ENCODE measurements around the gene BAHCC1. TPM values are rescaled to one million over a fixed set of nuclear protein-coding genes. Genes with fewer than 3 reads are reported as not detected.

BAHCC1 gene
- total and polyA plus RNA-seq, 2 of the 8 experiments (the other 6 are each of a cell fraction or from before 2014, with no cell fraction given) = 0.26 to 0.58 TPM

DNA sequence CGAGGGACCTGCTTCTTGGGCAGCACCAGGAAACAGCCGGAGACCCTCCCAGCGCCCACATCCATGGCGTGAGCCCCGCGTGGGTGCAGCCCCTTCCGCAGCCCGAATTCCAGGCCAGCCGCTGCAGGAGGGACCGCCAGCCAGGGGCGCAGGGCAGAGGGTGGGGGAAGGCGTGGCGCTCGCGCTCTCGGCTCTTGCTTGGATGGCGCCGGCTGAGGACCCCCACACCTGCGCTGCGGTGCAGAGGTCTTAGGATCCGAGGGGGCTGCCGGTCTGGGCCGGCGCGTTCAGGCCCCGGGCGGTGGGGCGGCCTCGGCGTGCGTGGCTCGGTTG, 88.6 kb downstream of the BAHCC1 start:
- peak overlapping the region; percentile 90; the same call in 1 of the 2 replicates for H2BK15ac ChIP-seq (ENCODE audit: low read length)
- DNase-seq (ENCODE audit: low read depth in 1 of 2, low spot score in 2 of 2) (no peak), FAIRE-seq (no peak)
- H2BK120ac ChIP-seq (replicated peaks; ENCODE audit: low read depth, low read length) = no peak overlapping the region
- H4K8ac ChIP-seq (ENCODE audit: extremely low read depth, insufficient read depth, low read length) = peak overlapping the region; percentile 92; the same call in 1 of the 2 replicates
- H3K9ac ChIP-seq (replicated peaks in 1 of 4; ENCODE audit: extremely low read depth in 1 of 4, low read depth in 3 of 4, low read length in 3 of 4) = peak overlapping the region in 1 of 4 experiments; percentile 35; a peak in 1 of 7 replicates
- peaks cover 0 to 5% of the 10 kb centered on the region in 2 experiments; a peak in 1 of 4 replicates for H3K9me3 ChIP-seq (ENCODE audit: insufficient read depth in 2 of 2, low read depth in 1 of 2, low read length in 1 of 2)
- no peak overlapping the region for H3K23ac ChIP-seq (ENCODE audit: insufficient read length)
- peak overlapping the region; percentile 78 for H3K18ac ChIP-seq (ENCODE audit: extremely low read depth, low read length)
- H2AK5ac ChIP-seq (ENCODE audit: low read depth, low read length) = no peak overlapping the region
- H3K4me1 ChIP-seq (replicated peaks in 1 of 4; ENCODE audit: control insufficient read depth in 3 of 4, insufficient read depth in 4 of 4, low read length in 3 of 4) = peaks cover 0 to 23% (median 12%) of the 10 kb centered on the region in 4 experiments; a peak in 5 of 7 replicates
- H3K14ac ChIP-seq (ENCODE audit: insufficient read length) = no peak overlapping the region
- no peaks in the 10 kb centered on the region for H3K36me3 ChIP-seq (ENCODE audit: control insufficient read depth in 2 of 4, insufficient read depth in 4 of 4, low read length in 3 of 4)
- peak overlapping the region; percentile 37 for H4K5ac ChIP-seq (ENCODE audit: insufficient read length, low read depth, low read length)
- H3K79me1 ChIP-seq (ENCODE audit: low read depth, low read length) = no peaks in the 10 kb centered on the region
- H3K4ac ChIP-seq (replicated peaks; ENCODE audit: insufficient read length, low read depth, low read length) = peak overlapping the region; percentile 85
- no peak overlapping the region for H2AFZ ChIP-seq (ENCODE audit: low read length)
- TF ChIP-seq SIN3A (conservative IDR thresholded peaks at IDR 0.05 in 1 of 2, IDR thresholded peaks at IDR 0.05 in 1 of 2; ENCODE audit: low read depth in 1 of 2, low read length in 2 of 2) (no peak), JUN (IDR thresholded peaks at IDR 0.05; ENCODE audit: low read depth, low read length) (no peak), BACH1 (IDR thresholded peaks at IDR 0.05; ENCODE audit: low read length) (no peak), SP2 (IDR thresholded peaks at IDR 0.05; ENCODE audit: low read length) (no peak), TEAD4 (IDR thresholded peaks at IDR 0.05; ENCODE audit: low read depth, low read length) (no peak), SUZ12 (IDR thresholded peaks at IDR 0.05; ENCODE audit: low read length) (peak; percentile 21; the same call in 1 of the 2 replicates), EZH2 (IDR thresholded peaks at IDR 0.05; ENCODE audit: low read depth, low read length, severe bottlenecking) (peak; percentile 50), POU5F1 (IDR thresholded peaks at IDR 0.05; ENCODE audit: low read depth, low read length) (no peak)
- peak overlapping the region; percentile 92; the same call in 1 of the 2 replicates for H2BK12ac ChIP-seq (ENCODE audit: low read depth, low read length)
- no peak overlapping the region for H3K27ac ChIP-seq (ENCODE audit: low read depth, low read length)
- CTCF ChIA-PET (ENCODE audit: partially characterized antibody) = interaction anchor here (1.0 to 5.4 kb wide), 35 partner anchors 9 to 229 kb away, joined by 3 to 50 read pairs (median 7); partner anchors contain the start of genes BAHCC1 and SLC38A10
- WGBS, 2 experiments (ENCODE audit: extremely low coverage in 1 of 2, insufficient coverage in 1 of 2, insufficient read length in 1 of 2, insufficient replicate concordance in 2 of 2, low coverage in 1 of 2, low lambda C conversion rate in 2 of 2, missing lambda C conversion rate in 1 of 2) = 16% methylated on average over 14 of the region's 32 CpGs; no CpG with 5 or more reads in 1 of the 2 experiments
- H3K27me3 ChIP-seq (replicated peaks in 1 of 4; ENCODE audit: control insufficient read depth in 3 of 4, extremely low read depth in 1 of 4, insufficient read depth in 3 of 4, low read length in 3 of 4) = peaks cover 18 to 51% (median 48%) of the 10 kb centered on the region in 4 experiments
- peak overlapping the region; percentile 30 for H3K56ac ChIP-seq (replicated peaks; ENCODE audit: insufficient read length, low read depth, low read length)
- peaks cover 11% of the 10 kb centered on the region; the same call in 1 of the 2 replicates for H3K23me2 ChIP-seq (ENCODE audit: low read depth, low read length)
- H4K20me1 ChIP-seq (replicated peaks in 1 of 2; ENCODE audit: control insufficient read depth in 1 of 2, insufficient read depth in 2 of 2, low read length in 2 of 2) = no peaks in the 10 kb centered on the region
- H3K4me3 ChIP-seq (ENCODE audit: extremely low read depth in 1 of 4, insufficient read depth in 2 of 4, low read depth in 3 of 4, low read length in 4 of 4) = peak overlapping the region; percentile 27 to 66 (median 46)
- peak overlapping the region; percentile 61; the same call in 1 of the 2 replicates for H2BK20ac ChIP-seq (ENCODE audit: low read length)
- H3K79me2 ChIP-seq (ENCODE audit: control insufficient read depth in 1 of 2, insufficient read depth in 2 of 2, low read length in 2 of 2) = no peaks in the 10 kb centered on the region
- H3K4me2 ChIP-seq (ENCODE audit: insufficient read depth in 1 of 2, low read depth in 2 of 2, low read length in 2 of 2) = peak overlapping the region; percentile 44 to 92
- POLR2A ChIA-PET (ENCODE audit: partially characterized antibody) = interaction anchor here (0.8 to 35.8 kb wide), 7 partner anchors 10 to 78 kb away, joined by 3 to 1004 read pairs (median 4); partner anchors contain the start of genes ACTG1, FAAP100 and FSCN2
- H2BK5ac ChIP-seq (ENCODE audit: low read depth, low read length) = no peak overlapping the region
- peak overlapping the region; percentile 96 for H4K91ac ChIP-seq (replicated peaks; ENCODE audit: insufficient read length, low read length)

Data from H1 (cell line).